Measurements from ENCODE around the gene FHIT.

DNA sequence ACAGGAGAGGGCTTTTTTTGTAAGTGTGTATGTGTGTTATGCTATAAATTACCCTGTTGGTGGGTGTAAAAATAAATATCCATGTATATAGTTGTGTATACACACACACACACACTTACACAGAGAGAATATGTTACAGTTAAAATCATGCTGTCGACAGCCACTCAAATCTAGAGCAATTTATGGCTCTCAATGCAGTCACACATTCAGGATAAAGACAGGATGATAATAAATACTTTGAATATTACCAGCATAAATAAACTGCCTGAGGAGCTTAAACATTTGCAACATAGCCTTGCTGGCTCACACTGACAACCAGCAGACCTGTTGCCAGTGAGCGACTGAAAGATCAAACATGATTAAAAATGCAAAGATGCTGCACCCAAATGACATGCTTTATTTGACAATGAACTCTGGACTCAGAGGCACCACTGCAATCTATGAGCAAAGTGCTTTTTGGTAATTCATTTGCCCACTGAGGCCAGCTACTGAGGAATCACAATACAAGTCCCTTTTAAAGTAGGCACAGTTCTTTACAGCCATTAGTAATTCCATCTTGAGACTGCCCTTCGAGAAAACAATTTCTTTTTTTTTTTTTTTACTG is 458.9 kb downstream of the FHIT start:
- TF ChIP-seq, protein P1, sequence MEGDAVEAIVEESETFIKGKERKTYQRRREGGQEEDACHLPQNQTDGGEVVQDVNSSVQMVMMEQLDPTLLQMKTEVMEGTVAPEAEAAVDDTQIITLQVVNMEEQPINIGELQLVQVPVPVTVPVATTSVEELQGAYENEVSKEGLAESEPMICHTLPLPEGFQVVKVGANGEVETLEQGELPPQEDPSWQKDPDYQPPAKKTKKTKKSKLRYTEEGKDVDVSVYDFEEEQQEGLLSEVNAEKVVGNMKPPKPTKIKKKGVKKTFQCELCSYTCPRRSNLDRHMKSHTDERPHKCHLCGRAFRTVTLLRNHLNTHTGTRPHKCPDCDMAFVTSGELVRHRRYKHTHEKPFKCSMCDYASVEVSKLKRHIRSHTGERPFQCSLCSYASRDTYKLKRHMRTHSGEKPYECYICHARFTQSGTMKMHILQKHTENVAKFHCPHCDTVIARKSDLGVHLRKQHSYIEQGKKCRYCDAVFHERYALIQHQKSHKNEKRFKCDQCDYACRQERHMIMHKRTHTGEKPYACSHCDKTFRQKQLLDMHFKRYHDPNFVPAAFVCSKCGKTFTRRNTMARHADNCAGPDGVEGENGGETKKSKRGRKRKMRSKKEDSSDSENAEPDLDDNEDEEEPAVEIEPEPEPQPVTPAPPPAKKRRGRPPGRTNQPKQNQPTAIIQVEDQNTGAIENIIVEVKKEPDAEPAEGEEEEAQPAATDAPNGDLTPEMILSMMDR (IDR thresholded peaks at IDR 0.05) = no peak
- no peak for TF ChIP-seq POLR2A (IDR thresholded peaks at IDR 0.05)
